IMR-90 (cell line): Measurements from ENCODE around the gene ERAP2. TPM values are rescaled to one million over a fixed set of nuclear protein-coding genes. Genes with fewer than 3 reads are reported as not detected.

Experiments
- ATAC-seq: fragments of 200-7000 bp; cut with Tn5 transposase; 2 replicates; pipeline ENCODE4 v1.9.1; 2020; ENCODE audit warnings: low read depth, mild to moderate bottlenecking, moderate library complexity
- BruUV-seq: library from RNA; stranded (reverse); fragments of 400-500 nt; replicated peaks from 2 replicates; lab custom pipeline; 2021; lab: Mats Ljungman, UMichigan
- CTCF ChIA-PET: fragments of 300-600 bp; formaldehyde crosslinking; extraction: SDS; loops from one replicate; lab custom pipeline; 2021; ENCODE audit warnings: antibody characterized with exemption; lab: Yijun Ruan, JAX
- POLR2A ChIA-PET: fragments of 300-600 bp; sonication (Branson Sonifier 250); formaldehyde crosslinking; loops from one replicate; lab custom pipeline; 2022; ENCODE audit warnings: antibody characterized with exemption; ENCODE audit not compliant: unreplicated experiment; lab: Charles Lee
- DNase-seq: peaks from one replicate; pipeline ENCODE4 v3.0.0; 2013
- H2AFZ ChIP-seq: replicated peaks from 2 replicates; pipeline ENCODE3; 2013; ENCODE audit warnings: low read length, mild to moderate bottlenecking; ENCODE audit not compliant: poor library complexity
- H2AK5ac ChIP-seq: 2 replicates; pipeline ENCODE4 v1.6.1; 2013; ENCODE audit warnings: low read depth, low read length, inconsistent platforms
- H2AK9ac ChIP-seq: replicated peaks from 2 replicates; pipeline ENCODE3; 2013; ENCODE audit warnings: mild to moderate bottlenecking, low read depth, low read length, moderate library complexity; ENCODE audit not compliant: poor library complexity
- H2BK120ac ChIP-seq: 2 replicates; pipeline ENCODE4 v1.6.1; 2013; ENCODE audit warnings: low read depth, low read length, inconsistent platforms
- H2BK15ac ChIP-seq: 3 replicates; pipeline ENCODE4 v1.6.1; 2013; ENCODE audit warnings: low read depth, low read length, inconsistent platforms
- H2BK20ac ChIP-seq: 2 replicates; pipeline ENCODE4 v1.6.1; 2013; ENCODE audit warnings: low read depth, mild to moderate bottlenecking, inconsistent platforms, low read length, moderate library complexity
- H2BK5ac ChIP-seq: 2 replicates; pipeline ENCODE4 v1.6.1; 2013; ENCODE audit warnings: mild to moderate bottlenecking, low read depth, low read length, inconsistent platforms; ENCODE audit not compliant: poor library complexity, severe bottlenecking
- H3K14ac ChIP-seq: replicated peaks from 2 replicates; pipeline ENCODE4 v1.6.1; 2013; ENCODE audit warnings: low read depth, low read length, inconsistent platforms
- H3K18ac ChIP-seq: 2 replicates; pipeline ENCODE4 v1.6.1; 2013; ENCODE audit warnings: low read depth, low read length, control low read depth
- H3K23ac ChIP-seq: 2 replicates; pipeline ENCODE4 v1.6.1; 2013; ENCODE audit warnings: low read depth, low read length, inconsistent platforms
- H3K27ac ChIP-seq: 2 replicates; pipeline ENCODE4 v1.5.1; 2013; ENCODE audit warnings: mild to moderate bottlenecking, control low read depth, low read length; ENCODE audit not compliant: insufficient read depth
- H3K27me3 ChIP-seq: 2 replicates; pipeline ENCODE4 v1.6.1; 2013; ENCODE audit warnings: low read length; ENCODE audit not compliant: control insufficient read depth, insufficient read depth
- H3K36me3 ChIP-seq: 2 replicates; pipeline ENCODE4 v1.6.1; 2013; ENCODE audit warnings: low read length, mixed read lengths; ENCODE audit not compliant: control insufficient read depth, insufficient read depth
- H3K4ac ChIP-seq: 2 replicates; pipeline ENCODE4 v1.6.1; 2013; ENCODE audit warnings: low read depth, low read length, inconsistent platforms
- H3K4me1 ChIP-seq: 2 replicates; pipeline ENCODE4 v1.6.1; 2013; ENCODE audit warnings: low read length, mixed read lengths; ENCODE audit not compliant: control insufficient read depth, insufficient read depth
- H3K4me2 ChIP-seq: 2 replicates; pipeline ENCODE4 v1.6.1; 2013; ENCODE audit warnings: low read depth, mild to moderate bottlenecking, control low read depth, low read length, moderate library complexity
- H3K4me3 ChIP-seq: 2 replicates; pipeline ENCODE4 v1.5.1; 2013; ENCODE audit warnings: low read depth, mild to moderate bottlenecking, control low read depth, low read length, moderate library complexity; ENCODE audit not compliant: insufficient read depth
- H3K56ac ChIP-seq: 2 replicates; pipeline ENCODE4 v1.6.1; 2013; ENCODE audit warnings: low read length, inconsistent platforms; ENCODE audit not compliant: insufficient read depth; ENCODE audit errors: extremely low read depth
- H3K79me1 ChIP-seq, 2 experiments: 2 replicates each; pipeline ENCODE4 v1.6.1; 2013; ENCODE audit warnings: low read length in 2 of 2, inconsistent platforms in 1 of 2, low read depth in 1 of 2
- H3K9ac ChIP-seq: 2 replicates; pipeline ENCODE4 v1.6.1; 2013; ENCODE audit warnings: low read depth, low read length, control low read depth
- H3K9me1 ChIP-seq: 2 replicates; pipeline ENCODE4 v1.6.1; 2013; ENCODE audit warnings: low read length, inconsistent platforms; ENCODE audit not compliant: insufficient read depth
- H3K9me3 ChIP-seq: 2 replicates; pipeline ENCODE4 v1.6.1; 2013; ENCODE audit warnings: low read length; ENCODE audit not compliant: control insufficient read depth, insufficient read depth
- H4K20me1 ChIP-seq: 2 replicates; pipeline ENCODE4 v1.6.1; 2013; ENCODE audit warnings: low read length, inconsistent platforms; ENCODE audit not compliant: insufficient read depth
- H4K5ac ChIP-seq: 2 replicates; pipeline ENCODE4 v1.6.1; 2013; ENCODE audit warnings: mild to moderate bottlenecking, low read depth, low read length, control low read depth
- H4K8ac ChIP-seq, 2 experiments: 2 replicates each; pipeline ENCODE4 v1.6.1; 2013; ENCODE audit warnings: low read depth in 2 of 2, low read length in 2 of 2, control low read depth in 1 of 2, inconsistent platforms in 1 of 2
- H4K91ac ChIP-seq: 2 replicates; pipeline ENCODE4 v1.6.1; 2013; ENCODE audit warnings: low read depth, low read length, inconsistent platforms; ENCODE audit not compliant: insufficient read depth
- BHLHE40 ChIP-seq: fragments of 150-350 bp; IDR thresholded peaks from 2 replicates; pipeline ENCODE4 v1.6.1; 2016; ENCODE audit warnings: mild to moderate bottlenecking, low read depth, low read length
- CEBPB ChIP-seq: IDR thresholded peaks from 2 replicates; pipeline ENCODE4 v1.6.1; 2012; ENCODE audit warnings: low read depth, low read length, improper control_type of control experiment
- CHD1 ChIP-seq: IDR thresholded peaks from 2 replicates; pipeline ENCODE4 v1.6.1; 2012; ENCODE audit warnings: low read depth, low read length, improper control_type of control experiment
- CTCF ChIP-seq: conservative IDR thresholded peaks from 2 replicates; pipeline ENCODE4 v1.5.1; 2012; ENCODE audit warnings: mild to moderate bottlenecking, low read depth, low read length, improper control_type of control experiment
- FOS ChIP-seq: fragments of 150-350 bp; IDR thresholded peaks from 2 replicates; pipeline ENCODE4 v1.6.1; 2016; ENCODE audit warnings: low read depth, low read length
- MAFK ChIP-seq: IDR thresholded peaks from 2 replicates; pipeline ENCODE4 v1.6.1; 2012; ENCODE audit warnings: low read depth, low read length, improper control_type of control experiment
- MAZ ChIP-seq: IDR thresholded peaks from 2 replicates; pipeline ENCODE4 v1.6.1; 2012; ENCODE audit warnings: low read depth, mild to moderate bottlenecking, low read length, improper control_type of control experiment, moderate library complexity, borderline replicate concordance
- MXI1 ChIP-seq: IDR thresholded peaks from 2 replicates; pipeline ENCODE4 v1.6.1; 2012; ENCODE audit warnings: low read depth, mild to moderate bottlenecking, low read length, moderate library complexity, borderline replicate concordance
- NFE2L2 ChIP-seq: fragments of 150-350 bp; IDR thresholded peaks from 2 replicates; pipeline ENCODE4 v1.6.1; 2016; ENCODE audit warnings: low read depth, mild to moderate bottlenecking, low read length
- RAD21 ChIP-seq: IDR thresholded peaks from 2 replicates; pipeline ENCODE4 v1.6.1; 2012; ENCODE audit warnings: low read length, improper control_type of control experiment
- RCOR1 ChIP-seq: IDR thresholded peaks from 2 replicates; pipeline ENCODE4 v1.6.1; 2012; ENCODE audit warnings: mild to moderate bottlenecking, low read length, improper control_type of control experiment; ENCODE audit not compliant: insufficient replicate concordance
- RFX5 ChIP-seq: IDR thresholded peaks from 2 replicates; pipeline ENCODE4 v1.8.0; 2012; ENCODE audit warnings: low read depth, mild to moderate bottlenecking, low read length, moderate library complexity
- SMC3 ChIP-seq: fragments of 150-350 bp; IDR thresholded peaks from 2 replicates; pipeline ENCODE4 v1.6.1; 2016; ENCODE audit warnings: low read depth, mild to moderate bottlenecking, antibody characterized with exemption, low read length, moderate library complexity
- USF2 ChIP-seq: fragments of 150-350 bp; IDR thresholded peaks from 2 replicates; pipeline ENCODE4 v1.6.1; 2017; ENCODE audit warnings: mild to moderate bottlenecking, antibody characterized with exemption, low read length, low read depth
- WGBS, 2 experiments: methylation state at CpG; one replicate each; pipeline versions ENCODE4 v1.1.5 to v1.1.7; 2013; ENCODE audit warnings: missing lambda C conversion rate in 2 of 2; ENCODE audit not compliant: insufficient read length in 1 of 2; ENCODE audit errors: extremely low coverage in 2 of 2; 5-methylcytosine and 5-hydroxymethylcytosine counted together
- dilution Hi-C: fragments of 300-500 bp; cut with HindIII; formaldehyde crosslinking; loops from one replicate; pipeline ENCODE4 v1.14.3; 2018; ENCODE audit warnings: low sequenced_read_pairs; ENCODE audit not compliant: unreplicated experiment
- in situ Hi-C: fragments of 300-500 bp; cut with MboI; formaldehyde crosslinking; loops from 3 replicates; pipeline ENCODE4 v1.14.3; 2019; ENCODE audit warnings: low sequenced_read_pairs, inconsistent platforms, mixed read lengths
- intact Hi-C: fragments of 100-400 bp; cut with micrococcal nuclease; formaldehyde crosslinking; loops from 2 replicates; pipeline ENCODE4 v1.10.0; 2022
- polyA plus RNA-seq, 3 experiments: library from polyadenylated mRNA; depleted of rRNA; stranded (reverse); fragments of >200 nt; gene quantifications; 2 replicates each; pipeline ENCODE4 v1.2.3, GENCODE V29; 2012; ENCODE audit warnings: low replicate concordance in 1 of 3
- total RNA-seq: library from RNA; depleted of rRNA; stranded (reverse); fragments of >200 nt; gene quantifications from 2 replicates; pipeline ENCODE4 v1.2.3, GENCODE V29; 2012

Gene ERAP2
- total and polyA plus RNA-seq, 2 of the 4 experiments (the other 2 are of a cell fraction), result 10.6 to 21.3 TPM

GRCh38 chr5:96870094-96871026 is 5.9 kb upstream of the ERAP2 start:
- H3K14ac ChIP-seq, result no peak overlapping the region
- no peak overlapping the region for H2BK20ac ChIP-seq
- no peaks in the 10 kb centered on the region for H3K4me1 ChIP-seq
- dilution Hi-C loops, result no loop called here
- H3K36me3 ChIP-seq, result no peaks in the 10 kb centered on the region
- H3K56ac ChIP-seq, result no peak overlapping the region
- in situ Hi-C loops, result loop anchor here (5.0 kb wide), 1 partner anchor 292 kb away; no protein-coding TSS in a partner anchor
- no peak overlapping the region for H2BK15ac ChIP-seq
- H3K27me3 ChIP-seq, result no peaks in the 10 kb centered on the region
- no TSS peak for BruUV-seq
- H4K20me1 ChIP-seq, result no peaks in the 10 kb centered on the region
- 17% methylated on average over 2 of the region's 4 CpGs; no CpG with 5 or more reads in 1 of the 2 experiments for WGBS, 2 experiments
- H2AK9ac ChIP-seq, result no peak overlapping the region
- ATAC-seq (no peak; the same call in 1 of the 2 replicates), DNase-seq (no peak)
- intact Hi-C loops, result loop anchor here (2.0 kb wide), 1 partner anchor 64 kb away; no protein-coding TSS in a partner anchor
- H2BK5ac ChIP-seq, result no peak overlapping the region
- no peak for TF ChIP-seq CEBPB
- no peak for TF ChIP-seq MXI1
- TF ChIP-seq CTCF, result no peak
- TF ChIP-seq RFX5, result no peak
- no peak for TF ChIP-seq USF2
- TF ChIP-seq MAZ, result no peak
- TF ChIP-seq MAFK, result no peak
- no peak for TF ChIP-seq NFE2L2
- no peak for TF ChIP-seq CHD1
- TF ChIP-seq RAD21, result no peak
- TF ChIP-seq BHLHE40, result no peak
- TF ChIP-seq FOS, result no peak
- TF ChIP-seq SMC3, result no peak
- no peak for TF ChIP-seq RCOR1
- H3K18ac ChIP-seq, result no peak overlapping the region
- H4K5ac ChIP-seq, result no peak overlapping the region
- H3K23ac ChIP-seq, result no peak overlapping the region
- no peak overlapping the region for H3K27ac ChIP-seq
- H4K91ac ChIP-seq, result no peak overlapping the region
- H2AK5ac ChIP-seq, result 0 out of 2 replicates have a peak overlapping the region, but pooled peaks have one; percentile 7
- H3K4me3 ChIP-seq, result no peak overlapping the region
- no peak overlapping the region for H4K8ac ChIP-seq
- H2BK120ac ChIP-seq, result no peak overlapping the region
- no peaks in the 10 kb centered on the region for H3K79me1 ChIP-seq
- H3K9me3 ChIP-seq, result no peaks in the 10 kb centered on the region
- H3K9ac ChIP-seq, result no peak overlapping the region
- no peak overlapping the region for H3K4me2 ChIP-seq
- no peak overlapping the region for H3K4ac ChIP-seq
- no peaks in the 10 kb centered on the region for H3K9me1 ChIP-seq
- ChIA-PET POLR2A (no interaction called here), CTCF (interaction anchor here (0.8 to 2.1 kb wide), 8 partner anchors 10 to 287 kb away, joined by 3 to 13 read pairs (median 4); partner anchors contain the start of gene LIX1)
- H2AFZ ChIP-seq, result peak overlapping the region; percentile 24
